Keratinocyte (primary cell): Measurements from ENCODE around the gene KRT37.

Experiments
- EZH2 ChIP-seq: IDR thresholded peaks from one replicate; pipeline ENCODE4 v1.6.1; 2012; ENCODE audit warnings: inconsistent platforms, mild to moderate bottlenecking, low read length, moderate library complexity
- TF ChIP-seq, protein P1 (sequence below), 3 experiments: IDR thresholded peaks in 1 of 3; conservative IDR thresholded peaks in 1 of 3; optimal IDR thresholded peaks in 1 of 3; 2 replicates in 2 of 3; 3 replicates in 1 of 3; pipeline versions ENCODE3 to v1.5.1; 2011; ENCODE audit warnings: low read length in 3 of 3, mild to moderate bottlenecking in 3 of 3, moderate library complexity in 2 of 3, control low read depth in 1 of 3, inconsistent platforms in 1 of 3; ENCODE audit not compliant: insufficient read depth in 2 of 3; ENCODE audit errors: extremely low read depth in 1 of 3

DNA sequence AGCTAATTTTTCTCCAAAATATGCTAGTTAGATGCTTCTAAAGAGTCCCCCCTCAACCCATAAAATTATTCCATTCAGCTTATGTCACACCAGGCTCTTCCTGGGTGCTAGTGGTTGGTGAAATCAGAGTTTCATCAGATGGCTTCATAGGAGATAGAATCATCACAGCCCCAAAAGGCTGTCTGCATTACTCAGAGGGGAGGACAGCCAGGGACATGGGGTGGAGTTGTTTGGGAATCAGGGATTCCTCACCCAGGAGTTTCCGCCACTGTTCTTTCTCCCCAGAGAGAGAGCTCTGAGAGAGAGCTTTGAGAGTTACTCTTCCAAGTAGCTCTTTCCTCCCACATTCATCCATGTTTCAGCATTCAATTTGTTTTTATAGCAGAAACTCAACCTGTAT lies 42.0 kb downstream of the KRT37 start:
- TF ChIP-seq, protein P1, sequence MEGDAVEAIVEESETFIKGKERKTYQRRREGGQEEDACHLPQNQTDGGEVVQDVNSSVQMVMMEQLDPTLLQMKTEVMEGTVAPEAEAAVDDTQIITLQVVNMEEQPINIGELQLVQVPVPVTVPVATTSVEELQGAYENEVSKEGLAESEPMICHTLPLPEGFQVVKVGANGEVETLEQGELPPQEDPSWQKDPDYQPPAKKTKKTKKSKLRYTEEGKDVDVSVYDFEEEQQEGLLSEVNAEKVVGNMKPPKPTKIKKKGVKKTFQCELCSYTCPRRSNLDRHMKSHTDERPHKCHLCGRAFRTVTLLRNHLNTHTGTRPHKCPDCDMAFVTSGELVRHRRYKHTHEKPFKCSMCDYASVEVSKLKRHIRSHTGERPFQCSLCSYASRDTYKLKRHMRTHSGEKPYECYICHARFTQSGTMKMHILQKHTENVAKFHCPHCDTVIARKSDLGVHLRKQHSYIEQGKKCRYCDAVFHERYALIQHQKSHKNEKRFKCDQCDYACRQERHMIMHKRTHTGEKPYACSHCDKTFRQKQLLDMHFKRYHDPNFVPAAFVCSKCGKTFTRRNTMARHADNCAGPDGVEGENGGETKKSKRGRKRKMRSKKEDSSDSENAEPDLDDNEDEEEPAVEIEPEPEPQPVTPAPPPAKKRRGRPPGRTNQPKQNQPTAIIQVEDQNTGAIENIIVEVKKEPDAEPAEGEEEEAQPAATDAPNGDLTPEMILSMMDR (optimal IDR thresholded peaks at IDR 0.05 in 1 of 3, IDR thresholded peaks at IDR 0.05 in 1 of 3, conservative IDR thresholded peaks at IDR 0.05 in 1 of 3; ENCODE audit: extremely low read depth in 1 of 3, insufficient read depth in 2 of 3, low read length in 3 of 3): no peak
- TF ChIP-seq EZH2: no peak
